ENCODE measurements around the gene ARHGEF37. TPM values are rescaled to one million over a fixed set of nuclear protein-coding genes. Genes with fewer than 3 reads are reported as not detected.

The ARHGEF37 gene
- total and polyA plus RNA-seq, 4 donors = 2.2 to 9.1 (median 3.7) TPM

DNA sequence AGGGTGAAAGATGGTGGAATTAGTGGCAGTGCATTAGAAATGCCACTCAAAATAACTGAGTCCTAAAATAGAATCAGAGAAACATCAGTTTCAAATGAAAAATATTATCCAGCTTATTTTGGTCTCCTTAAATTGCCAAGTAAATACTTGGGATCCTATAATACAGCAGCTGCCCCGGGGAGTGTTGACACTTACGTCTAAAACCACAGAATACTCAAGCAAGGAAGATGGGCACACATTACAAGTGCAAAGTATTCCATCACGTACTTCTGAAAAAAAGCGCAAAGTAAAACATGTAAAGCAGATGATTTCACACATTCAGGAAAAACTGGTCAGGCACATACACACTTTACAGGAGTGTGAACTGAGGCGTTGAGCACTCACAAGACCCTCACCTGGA is 2.4 kb upstream of the ARHGEF37 start:
- Histone ChIP-seq H3K27me3 (ENCODE audit: control insufficient read depth in 3 of 3, insufficient read depth in 3 of 3, low read length in 2 of 3) (peaks cover 0 to 4% (median 0%) of the 10 kb centered on the region in 3 donors), H3K27ac (ENCODE audit: low read depth in 1 of 2, low read length in 1 of 2) (no peak overlapping the region), H3K4me1 (ENCODE audit: control insufficient read depth in 5 of 5, insufficient read depth in 5 of 5, low read length in 5 of 5) (peaks cover 0 to 24% (median 10%) of the 10 kb centered on the region in 5 donors), H3K9ac (ENCODE audit: insufficient read depth in 1 of 2, low read length in 2 of 2) (no peak overlapping the region), H3K36me3 (ENCODE audit: control insufficient read depth in 4 of 4, insufficient read depth in 4 of 4, low read length in 4 of 4) (no peaks in the 10 kb centered on the region), H3K4me3 (no peak overlapping the region), H3K9me3 (ENCODE audit: control insufficient read depth in 4 of 4, insufficient read depth in 3 of 4, low read length in 3 of 4) (no peaks in the 10 kb centered on the region)
- TF ChIP-seq, protein P1, sequence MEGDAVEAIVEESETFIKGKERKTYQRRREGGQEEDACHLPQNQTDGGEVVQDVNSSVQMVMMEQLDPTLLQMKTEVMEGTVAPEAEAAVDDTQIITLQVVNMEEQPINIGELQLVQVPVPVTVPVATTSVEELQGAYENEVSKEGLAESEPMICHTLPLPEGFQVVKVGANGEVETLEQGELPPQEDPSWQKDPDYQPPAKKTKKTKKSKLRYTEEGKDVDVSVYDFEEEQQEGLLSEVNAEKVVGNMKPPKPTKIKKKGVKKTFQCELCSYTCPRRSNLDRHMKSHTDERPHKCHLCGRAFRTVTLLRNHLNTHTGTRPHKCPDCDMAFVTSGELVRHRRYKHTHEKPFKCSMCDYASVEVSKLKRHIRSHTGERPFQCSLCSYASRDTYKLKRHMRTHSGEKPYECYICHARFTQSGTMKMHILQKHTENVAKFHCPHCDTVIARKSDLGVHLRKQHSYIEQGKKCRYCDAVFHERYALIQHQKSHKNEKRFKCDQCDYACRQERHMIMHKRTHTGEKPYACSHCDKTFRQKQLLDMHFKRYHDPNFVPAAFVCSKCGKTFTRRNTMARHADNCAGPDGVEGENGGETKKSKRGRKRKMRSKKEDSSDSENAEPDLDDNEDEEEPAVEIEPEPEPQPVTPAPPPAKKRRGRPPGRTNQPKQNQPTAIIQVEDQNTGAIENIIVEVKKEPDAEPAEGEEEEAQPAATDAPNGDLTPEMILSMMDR (IDR thresholded peaks at IDR 0.05; ENCODE audit: control extremely low read depth, extremely low read depth) = no peak
- WGBS, 2 donors = 66 to 87% methylated on average over 5 of the region's 5 CpGs
- DNase-seq (peak in 1 of 3 donors; percentile 11), ATAC-seq (ENCODE audit: insufficient read depth, low FRiP score) (no peak)

DNA sequence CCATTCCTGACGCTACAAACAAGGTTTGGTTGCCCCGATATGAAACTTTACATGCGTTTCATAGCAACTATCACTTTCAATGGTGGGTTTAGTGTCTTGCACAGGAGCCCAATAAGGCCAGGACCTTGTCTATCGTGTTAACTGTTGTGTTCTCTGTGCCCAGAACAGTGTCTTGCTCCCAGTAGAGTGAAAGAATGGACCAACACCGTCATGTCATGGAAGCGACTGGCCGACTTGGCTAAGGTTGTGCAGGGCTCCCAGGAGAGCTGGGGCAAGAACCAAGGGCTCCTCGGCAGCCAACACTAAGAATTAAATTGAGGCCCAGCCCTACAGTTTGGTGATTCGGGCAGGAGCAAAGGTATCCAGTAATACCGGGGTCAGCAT is 498 bp upstream of the ARHGEF37 start:
- Histone ChIP-seq H3K36me3 (ENCODE audit: control insufficient read depth in 4 of 4, insufficient read depth in 4 of 4, low read length in 4 of 4) (no peaks in the 10 kb centered on the region), H3K9me3 (ENCODE audit: control insufficient read depth in 4 of 4, insufficient read depth in 3 of 4, low read length in 3 of 4) (no peaks in the 10 kb centered on the region), H3K4me1 (ENCODE audit: control insufficient read depth in 5 of 5, insufficient read depth in 5 of 5, low read length in 5 of 5) (peaks cover 0 to 31% (median 14%) of the 10 kb centered on the region in 5 donors), H3K27me3 (ENCODE audit: control insufficient read depth in 3 of 3, insufficient read depth in 3 of 3, low read length in 2 of 3) (peaks cover 0 to 4% (median 0%) of the 10 kb centered on the region in 3 donors), H3K27ac (ENCODE audit: low read depth in 1 of 2, low read length in 1 of 2) (peak overlapping the region; percentile 84 to 97), H3K4me3 (peak overlapping the region; percentile 45), H3K9ac (ENCODE audit: insufficient read depth in 1 of 2, low read length in 2 of 2) (peak overlapping the region in 1 of 2 donors; percentile 28)
- ATAC-seq (ENCODE audit: insufficient read depth, low FRiP score) (peak; percentile 32), DNase-seq (no peak)
- TF ChIP-seq, protein P1 (IDR thresholded peaks at IDR 0.05; ENCODE audit: control extremely low read depth, extremely low read depth) = no peak
- WGBS, 2 donors = 41 to 50% methylated on average over 10 of the region's 10 CpGs

DNA sequence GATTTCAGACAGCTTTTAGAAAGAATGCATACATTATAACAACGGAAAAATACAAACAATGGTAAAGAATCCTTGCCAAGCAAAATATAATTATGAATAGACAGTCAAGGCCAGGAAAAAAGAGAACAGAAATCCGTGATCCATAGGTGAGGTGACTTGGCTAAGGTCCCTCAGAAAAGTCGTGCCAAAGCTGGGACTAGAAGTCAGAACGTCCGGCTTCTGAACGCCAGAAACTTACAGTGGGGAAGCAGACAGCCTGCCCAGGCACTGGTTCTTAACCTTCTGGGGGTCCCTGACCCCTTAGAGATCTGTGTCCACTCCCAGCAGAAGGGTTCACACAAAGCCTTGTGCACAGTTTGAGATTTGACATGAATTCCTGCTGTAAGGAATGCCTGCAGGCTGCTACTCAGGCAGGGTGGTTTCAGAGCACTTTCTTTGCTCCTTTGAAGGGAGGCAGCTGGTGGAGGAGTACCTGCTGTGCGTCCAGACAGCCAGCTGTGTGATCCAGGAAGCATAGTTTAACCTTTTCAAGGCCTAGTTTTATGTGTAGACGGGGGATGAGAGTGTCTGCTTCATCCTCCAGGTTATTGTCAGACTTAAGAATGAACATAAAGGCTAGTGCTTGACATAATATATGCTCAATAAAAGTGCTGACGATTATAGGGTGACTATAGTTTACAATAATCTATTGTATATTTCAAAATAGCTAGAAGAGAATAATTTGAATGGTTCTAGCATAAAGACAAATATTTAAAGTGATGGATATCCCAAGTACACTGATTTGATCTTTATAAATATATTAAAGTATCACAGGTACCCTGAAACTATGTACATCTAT is 852 bp downstream of the ARHGEF37 start:
- WGBS, 2 donors = 40 to 74% methylated on average over 9 of the region's 9 CpGs
- peak overlapping the region in 1 of 2 donors; percentile 83 for H3K9ac ChIP-seq (ENCODE audit: insufficient read depth in 1 of 2, low read length in 2 of 2)

More for the DNA sequence above, 852 bp downstream of the ARHGEF37 start:
- H3K4me1 ChIP-seq (ENCODE audit: control insufficient read depth in 5 of 5, insufficient read depth in 5 of 5, low read length in 5 of 5) = peaks cover 0 to 34% (median 18%) of the 10 kb centered on the region in 5 donors
- TF ChIP-seq, protein P1 (IDR thresholded peaks at IDR 0.05; ENCODE audit: control extremely low read depth, extremely low read depth) = no peak
- H3K4me3 ChIP-seq = no peak overlapping the region
- H3K27ac ChIP-seq (ENCODE audit: low read depth in 1 of 2, low read length in 1 of 2) = peak overlapping the region; percentile 84 to 97
- H3K27me3 ChIP-seq (ENCODE audit: control insufficient read depth in 3 of 3, insufficient read depth in 3 of 3, low read length in 2 of 3) = peaks cover 0 to 4% (median 0%) of the 10 kb centered on the region in 3 donors
- no peak for ATAC-seq (ENCODE audit: insufficient read depth, low FRiP score)
- H3K36me3 ChIP-seq (ENCODE audit: control insufficient read depth in 4 of 4, insufficient read depth in 4 of 4, low read length in 4 of 4) = no peaks in the 10 kb centered on the region
- H3K9me3 ChIP-seq (ENCODE audit: control insufficient read depth in 4 of 4, insufficient read depth in 3 of 4, low read length in 3 of 4) = no peaks in the 10 kb centered on the region
- DNase-seq = peak in 2 of 3 donors; percentile 46 to 55
